ENCODE measurements around the gene ABHD2.

DNA sequence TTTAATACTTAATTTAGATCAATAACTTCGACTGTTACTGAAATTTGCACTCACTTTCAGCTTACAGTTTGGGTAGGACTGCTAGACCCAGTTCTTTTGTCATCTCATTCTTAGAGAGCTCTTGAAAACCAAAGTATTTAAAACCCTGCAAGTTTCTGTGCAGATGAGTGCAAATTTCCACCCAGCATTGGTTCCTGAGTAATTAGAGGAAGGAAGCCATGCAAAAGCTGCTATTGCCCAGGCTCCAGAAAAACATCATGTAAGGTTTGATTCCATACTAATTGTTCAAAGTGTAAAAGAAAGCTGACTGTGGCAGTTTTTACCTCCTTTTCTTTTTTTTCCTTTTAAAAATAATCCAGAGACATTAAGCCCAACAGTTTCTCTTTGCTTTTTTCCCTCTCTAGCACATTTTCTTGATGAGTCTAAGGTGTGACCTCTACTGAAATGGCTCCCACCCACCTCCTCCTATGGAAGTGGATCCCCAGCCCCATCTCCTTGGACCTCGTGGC, 30.3 kb downstream of the ABHD2 start:
- TF ChIP-seq POLR2A (IDR thresholded peaks at IDR 0.05) = no peak
- TF ChIP-seq, protein P1, sequence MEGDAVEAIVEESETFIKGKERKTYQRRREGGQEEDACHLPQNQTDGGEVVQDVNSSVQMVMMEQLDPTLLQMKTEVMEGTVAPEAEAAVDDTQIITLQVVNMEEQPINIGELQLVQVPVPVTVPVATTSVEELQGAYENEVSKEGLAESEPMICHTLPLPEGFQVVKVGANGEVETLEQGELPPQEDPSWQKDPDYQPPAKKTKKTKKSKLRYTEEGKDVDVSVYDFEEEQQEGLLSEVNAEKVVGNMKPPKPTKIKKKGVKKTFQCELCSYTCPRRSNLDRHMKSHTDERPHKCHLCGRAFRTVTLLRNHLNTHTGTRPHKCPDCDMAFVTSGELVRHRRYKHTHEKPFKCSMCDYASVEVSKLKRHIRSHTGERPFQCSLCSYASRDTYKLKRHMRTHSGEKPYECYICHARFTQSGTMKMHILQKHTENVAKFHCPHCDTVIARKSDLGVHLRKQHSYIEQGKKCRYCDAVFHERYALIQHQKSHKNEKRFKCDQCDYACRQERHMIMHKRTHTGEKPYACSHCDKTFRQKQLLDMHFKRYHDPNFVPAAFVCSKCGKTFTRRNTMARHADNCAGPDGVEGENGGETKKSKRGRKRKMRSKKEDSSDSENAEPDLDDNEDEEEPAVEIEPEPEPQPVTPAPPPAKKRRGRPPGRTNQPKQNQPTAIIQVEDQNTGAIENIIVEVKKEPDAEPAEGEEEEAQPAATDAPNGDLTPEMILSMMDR (IDR thresholded peaks at IDR 0.05) = no peak

All from adrenal gland (tissue), 5 donors.